Measurements from ENCODE around the gene GET4. TPM values are rescaled to one million over a fixed set of nuclear protein-coding genes. Genes with fewer than 3 reads are reported as not detected.
A peak's percentile ranks its signal among the peaks of the same experiment; 100 is the strongest.

GET4 gene
- total and polyA plus RNA-seq, 2 of the 13 experiments (the other 11 are each of a cell fraction or from before 2014, with no cell fraction given) = 28.2 to 35.2 TPM

DNA sequence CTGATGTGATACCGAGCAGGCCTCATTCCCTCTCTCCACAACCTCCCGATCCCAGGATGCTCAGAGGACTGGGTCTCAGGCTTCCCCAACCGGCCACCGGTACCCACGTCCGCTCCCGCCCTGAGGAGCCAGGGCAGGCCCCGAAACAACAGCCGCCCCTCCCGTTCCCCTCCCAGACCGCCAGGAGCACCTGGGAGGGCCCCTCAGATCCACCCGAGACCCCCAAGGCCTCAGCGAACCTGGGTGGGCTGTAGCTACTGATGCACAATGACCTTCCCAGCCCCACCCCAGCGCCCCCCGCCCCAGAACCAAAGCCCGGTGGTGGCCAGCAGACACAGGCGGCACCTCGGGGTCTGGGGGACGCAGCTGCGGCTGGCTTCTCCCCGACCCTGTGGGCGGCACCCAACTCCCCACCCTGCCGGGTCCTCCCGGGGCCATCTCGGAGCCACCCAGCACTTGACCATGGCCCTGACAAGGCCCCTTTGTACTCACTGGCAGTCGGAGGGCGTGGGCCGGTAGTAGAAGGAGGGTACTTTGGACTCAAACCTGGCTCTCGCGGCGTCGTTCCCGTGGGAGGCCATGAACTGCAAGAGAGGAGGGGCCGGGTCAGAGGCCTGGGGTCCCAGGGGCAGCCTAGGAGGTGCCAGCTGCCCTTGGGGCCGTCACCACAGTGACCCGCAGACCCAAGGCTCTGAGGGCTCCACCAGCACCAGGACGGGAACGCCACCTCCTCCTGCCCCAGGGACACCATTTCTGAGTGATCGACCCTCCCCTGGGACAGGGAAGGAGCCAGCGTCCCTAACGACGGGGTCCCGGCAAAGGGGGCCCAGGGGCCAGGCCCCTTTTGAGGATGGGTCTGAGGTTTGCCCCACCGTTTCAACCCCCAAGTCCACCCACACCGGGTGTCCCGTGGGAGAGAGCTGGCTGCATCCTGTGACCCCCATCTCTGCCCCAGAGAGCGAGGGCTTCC, 50.0 kb downstream of the GET4 start (continued):
- TF ChIP-seq GTF2F1 (IDR thresholded peaks at IDR 0.05; ENCODE audit: low read length) (no peak), RARA (CRISPR knock-in tag; IDR thresholded peaks at IDR 0.05) (peak; percentile 98), SP2 (CRISPR knock-in tag; IDR thresholded peaks at IDR 0.05) (no peak), ZNF432 (CRISPR knock-in tag; IDR thresholded peaks at IDR 0.05; ENCODE audit: borderline replicate concordance) (no peak), ZSCAN31 (CRISPR knock-in tag; IDR thresholded peaks at IDR 0.05; ENCODE audit: low read depth) (no peak), ZNF136 (CRISPR knock-in tag; IDR thresholded peaks at IDR 0.05; ENCODE audit: low read depth) (no peak), ZNF850 (CRISPR knock-in tag; conservative IDR thresholded peaks at IDR 0.05) (no peak), ZNF549 (CRISPR knock-in tag; IDR thresholded peaks at IDR 0.05) (no peak), PHF21A (CRISPR knock-in tag; IDR thresholded peaks at IDR 0.05) (peak; percentile 77; the same call in 1 of the 2 replicates), SIX1 (CRISPR knock-in tag; IDR thresholded peaks at IDR 0.05; ENCODE audit: borderline replicate concordance) (no peak), BORCS8-MEF2B (CRISPR knock-in tag; IDR thresholded peaks at IDR 0.05) (peak; percentile 73; the same call in 1 of the 2 replicates), ZNF143 (CRISPR knock-in tag; IDR thresholded peaks at IDR 0.05) (no peak), AKAP8 (CRISPR knock-in tag; IDR thresholded peaks at IDR 0.05) (peak; percentile 67; the same call in 1 of the 2 replicates), CHCHD3 (CRISPR knock-in tag; IDR thresholded peaks at IDR 0.05) (no peak), ETV6 (CRISPR knock-in tag; conservative IDR thresholded peaks at IDR 0.05) (no peak), ZNF350 (CRISPR knock-in tag; IDR thresholded peaks at IDR 0.05; ENCODE audit: borderline replicate concordance, low read depth) (peak; percentile 70; the same call in 1 of the 2 replicates), NFATC3 (CRISPR knock-in tag; IDR thresholded peaks at IDR 0.05) (no peak)
- TF ChIP-seq, protein P1, sequence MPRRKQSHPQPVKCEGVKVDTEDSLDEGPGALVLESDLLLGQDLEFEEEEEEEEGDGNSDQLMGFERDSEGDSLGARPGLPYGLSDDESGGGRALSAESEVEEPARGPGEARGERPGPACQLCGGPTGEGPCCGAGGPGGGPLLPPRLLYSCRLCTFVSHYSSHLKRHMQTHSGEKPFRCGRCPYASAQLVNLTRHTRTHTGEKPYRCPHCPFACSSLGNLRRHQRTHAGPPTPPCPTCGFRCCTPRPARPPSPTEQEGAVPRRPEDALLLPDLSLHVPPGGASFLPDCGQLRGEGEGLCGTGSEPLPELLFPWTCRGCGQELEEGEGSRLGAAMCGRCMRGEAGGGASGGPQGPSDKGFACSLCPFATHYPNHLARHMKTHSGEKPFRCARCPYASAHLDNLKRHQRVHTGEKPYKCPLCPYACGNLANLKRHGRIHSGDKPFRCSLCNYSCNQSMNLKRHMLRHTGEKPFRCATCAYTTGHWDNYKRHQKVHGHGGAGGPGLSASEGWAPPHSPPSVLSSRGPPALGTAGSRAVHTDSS (CRISPR knock-in tag; conservative IDR thresholded peaks at IDR 0.05) = no peak
- TF ChIP-seq, protein P2, sequence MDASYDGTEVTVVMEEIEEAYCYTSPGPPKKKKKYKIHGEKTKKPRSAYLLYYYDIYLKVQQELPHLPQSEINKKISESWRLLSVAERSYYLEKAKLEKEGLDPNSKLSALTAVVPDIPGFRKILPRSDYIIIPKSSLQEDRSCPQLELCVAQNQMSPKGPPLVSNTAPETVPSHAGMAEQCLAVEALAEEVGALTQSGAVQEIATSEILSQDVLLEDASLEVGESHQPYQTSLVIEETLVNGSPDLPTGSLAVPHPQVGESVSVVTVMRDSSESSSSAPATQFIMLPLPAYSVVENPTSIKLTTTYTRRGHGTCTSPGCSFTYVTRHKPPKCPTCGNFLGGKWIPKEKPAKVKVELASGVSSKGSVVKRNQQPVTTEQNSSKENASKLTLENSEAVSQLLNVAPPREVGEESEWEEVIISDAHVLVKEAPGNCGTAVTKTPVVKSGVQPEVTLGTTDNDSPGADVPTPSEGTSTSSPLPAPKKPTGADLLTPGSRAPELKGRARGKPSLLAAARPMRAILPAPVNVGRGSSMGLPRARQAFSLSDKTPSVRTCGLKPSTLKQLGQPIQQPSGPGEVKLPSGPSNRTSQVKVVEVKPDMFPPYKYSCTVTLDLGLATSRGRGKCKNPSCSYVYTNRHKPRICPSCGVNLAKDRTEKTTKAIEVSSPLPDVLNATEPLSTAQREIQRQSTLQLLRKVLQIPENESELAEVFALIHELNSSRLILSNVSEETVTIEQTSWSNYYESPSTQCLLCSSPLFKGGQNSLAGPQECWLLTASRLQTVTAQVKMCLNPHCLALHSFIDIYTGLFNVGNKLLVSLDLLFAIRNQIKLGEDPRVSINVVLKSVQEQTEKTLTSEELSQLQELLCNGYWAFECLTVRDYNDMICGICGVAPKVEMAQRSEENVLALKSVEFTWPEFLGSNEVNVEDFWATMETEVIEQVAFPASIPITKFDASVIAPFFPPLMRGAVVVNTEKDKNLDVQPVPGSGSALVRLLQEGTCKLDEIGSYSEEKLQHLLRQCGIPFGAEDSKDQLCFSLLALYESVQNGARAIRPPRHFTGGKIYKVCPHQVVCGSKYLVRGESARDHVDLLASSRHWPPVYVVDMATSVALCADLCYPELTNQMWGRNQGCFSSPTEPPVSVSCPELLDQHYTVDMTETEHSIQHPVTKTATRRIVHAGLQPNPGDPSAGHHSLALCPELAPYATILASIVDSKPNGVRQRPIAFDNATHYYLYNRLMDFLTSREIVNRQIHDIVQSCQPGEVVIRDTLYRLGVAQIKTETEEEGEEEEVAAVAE (CRISPR knock-in tag; IDR thresholded peaks at IDR 0.05; ENCODE audit: borderline replicate concordance) = 0 out of 2 replicates have a peak, but pooled peaks have one; percentile 30
- TF ChIP-seq, protein P3, sequence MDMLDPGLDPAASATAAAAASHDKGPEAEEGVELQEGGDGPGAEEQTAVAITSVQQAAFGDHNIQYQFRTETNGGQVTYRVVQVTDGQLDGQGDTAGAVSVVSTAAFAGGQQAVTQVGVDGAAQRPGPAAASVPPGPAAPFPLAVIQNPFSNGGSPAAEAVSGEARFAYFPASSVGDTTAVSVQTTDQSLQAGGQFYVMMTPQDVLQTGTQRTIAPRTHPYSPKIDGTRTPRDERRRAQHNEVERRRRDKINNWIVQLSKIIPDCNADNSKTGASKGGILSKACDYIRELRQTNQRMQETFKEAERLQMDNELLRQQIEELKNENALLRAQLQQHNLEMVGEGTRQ (IDR thresholded peaks at IDR 0.05; ENCODE audit: low read depth, low read length) = no peak
- TF ChIP-seq, protein P3 (CRISPR knock-in tag; IDR thresholded peaks at IDR 0.05; ENCODE audit: borderline replicate concordance) = no peak

All from HepG2 (cell line).